VCaP (cell line): Measurements from ENCODE around the gene TTLL8.
"Not testable (repeated sequence)": the region's sequence is repeated elsewhere in the genome, so short reads cannot be mapped to it uniquely, and the experiment has no call there.

Source experiments
- H3K27ac ChIP-seq: fragments of 450-650 bp; 2 replicates; pipeline ENCODE4 v1.5.1; 2017
- TF ChIP-seq, protein P1 (sequence below): fragments of 450-650 bp; conservative IDR thresholded peaks from 2 replicates; pipeline ENCODE4 v1.5.1; 2017; ENCODE audit warnings: mild to moderate bottlenecking, moderate library complexity

Gene TTLL8

DNA sequence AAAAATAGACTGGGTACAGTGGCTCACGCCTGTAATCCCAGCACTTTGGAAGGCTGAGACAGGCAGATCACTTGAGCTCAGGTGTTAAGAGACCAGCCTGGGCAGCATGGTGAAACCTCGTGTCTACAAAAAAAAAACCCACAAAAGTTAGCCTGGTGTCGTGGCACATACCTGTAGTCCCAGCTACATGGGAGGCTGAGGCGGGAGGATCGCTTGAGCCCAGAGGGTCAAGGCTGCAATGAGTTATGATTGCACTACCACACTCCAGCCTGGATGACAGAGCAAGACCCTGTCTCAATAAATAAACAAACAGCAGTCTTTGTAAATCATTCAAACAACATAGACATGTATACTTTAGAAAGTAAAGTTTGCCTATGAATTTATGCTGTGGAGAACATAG, 34.2 kb upstream of the TTLL8 start:
- TF ChIP-seq, protein P1, sequence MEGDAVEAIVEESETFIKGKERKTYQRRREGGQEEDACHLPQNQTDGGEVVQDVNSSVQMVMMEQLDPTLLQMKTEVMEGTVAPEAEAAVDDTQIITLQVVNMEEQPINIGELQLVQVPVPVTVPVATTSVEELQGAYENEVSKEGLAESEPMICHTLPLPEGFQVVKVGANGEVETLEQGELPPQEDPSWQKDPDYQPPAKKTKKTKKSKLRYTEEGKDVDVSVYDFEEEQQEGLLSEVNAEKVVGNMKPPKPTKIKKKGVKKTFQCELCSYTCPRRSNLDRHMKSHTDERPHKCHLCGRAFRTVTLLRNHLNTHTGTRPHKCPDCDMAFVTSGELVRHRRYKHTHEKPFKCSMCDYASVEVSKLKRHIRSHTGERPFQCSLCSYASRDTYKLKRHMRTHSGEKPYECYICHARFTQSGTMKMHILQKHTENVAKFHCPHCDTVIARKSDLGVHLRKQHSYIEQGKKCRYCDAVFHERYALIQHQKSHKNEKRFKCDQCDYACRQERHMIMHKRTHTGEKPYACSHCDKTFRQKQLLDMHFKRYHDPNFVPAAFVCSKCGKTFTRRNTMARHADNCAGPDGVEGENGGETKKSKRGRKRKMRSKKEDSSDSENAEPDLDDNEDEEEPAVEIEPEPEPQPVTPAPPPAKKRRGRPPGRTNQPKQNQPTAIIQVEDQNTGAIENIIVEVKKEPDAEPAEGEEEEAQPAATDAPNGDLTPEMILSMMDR = no peak
- H3K27ac ChIP-seq = no peak overlapping the region

DNA sequence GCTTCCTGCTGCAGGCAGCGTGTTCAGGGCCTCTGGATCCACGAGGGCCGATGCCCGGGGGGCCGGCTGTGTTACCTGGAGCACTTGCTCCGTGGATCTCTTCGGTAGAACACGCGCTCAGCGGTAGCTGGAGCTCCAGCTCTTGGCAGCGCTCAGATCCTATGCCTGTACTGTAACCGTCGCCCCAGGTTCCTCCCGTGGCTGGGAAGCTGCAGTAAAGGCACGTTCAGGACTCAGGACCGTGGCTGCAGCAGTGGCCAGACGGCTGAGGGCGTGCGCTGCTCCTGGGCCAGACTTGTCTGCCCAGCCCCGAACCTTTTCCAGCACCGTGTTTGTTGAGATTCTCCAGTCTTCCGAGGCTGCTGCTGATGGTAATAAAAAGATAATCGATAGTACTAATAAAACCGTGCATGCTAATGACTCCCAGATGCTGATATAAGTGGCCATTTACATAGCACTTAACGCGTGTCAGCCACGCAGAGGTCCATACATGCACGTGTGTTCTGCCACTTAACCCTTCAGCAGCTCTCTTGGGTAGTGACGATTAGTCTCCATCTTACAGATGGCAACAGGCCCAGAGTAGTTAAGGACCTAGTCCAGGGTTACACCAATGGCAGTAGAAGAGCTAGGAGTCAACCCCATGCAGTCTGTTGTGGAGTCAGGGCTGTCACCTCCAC, 33.1 kb upstream of the TTLL8 start:
- H3K27ac ChIP-seq = no peak overlapping the region
- TF ChIP-seq, protein P1 = no peak

DNA sequence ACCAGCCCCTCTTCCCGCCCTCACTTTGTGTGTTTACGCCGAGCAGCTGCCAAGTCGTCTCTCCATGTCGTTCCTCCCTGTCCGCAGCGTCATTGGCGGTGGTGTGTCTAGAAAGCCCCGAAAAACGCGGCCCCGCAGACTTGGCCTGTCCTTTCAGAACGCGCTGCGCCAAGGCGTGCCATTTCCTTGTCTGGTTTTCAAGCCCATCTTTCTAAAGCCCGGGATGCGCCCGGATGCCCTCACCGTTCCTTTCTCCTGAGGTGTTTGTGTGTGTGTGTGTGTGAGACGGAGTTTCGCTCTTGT, 32.3 kb upstream of the TTLL8 start:
- TF ChIP-seq, protein P1 = no peak
- H3K27ac ChIP-seq = no peak overlapping the region

DNA sequence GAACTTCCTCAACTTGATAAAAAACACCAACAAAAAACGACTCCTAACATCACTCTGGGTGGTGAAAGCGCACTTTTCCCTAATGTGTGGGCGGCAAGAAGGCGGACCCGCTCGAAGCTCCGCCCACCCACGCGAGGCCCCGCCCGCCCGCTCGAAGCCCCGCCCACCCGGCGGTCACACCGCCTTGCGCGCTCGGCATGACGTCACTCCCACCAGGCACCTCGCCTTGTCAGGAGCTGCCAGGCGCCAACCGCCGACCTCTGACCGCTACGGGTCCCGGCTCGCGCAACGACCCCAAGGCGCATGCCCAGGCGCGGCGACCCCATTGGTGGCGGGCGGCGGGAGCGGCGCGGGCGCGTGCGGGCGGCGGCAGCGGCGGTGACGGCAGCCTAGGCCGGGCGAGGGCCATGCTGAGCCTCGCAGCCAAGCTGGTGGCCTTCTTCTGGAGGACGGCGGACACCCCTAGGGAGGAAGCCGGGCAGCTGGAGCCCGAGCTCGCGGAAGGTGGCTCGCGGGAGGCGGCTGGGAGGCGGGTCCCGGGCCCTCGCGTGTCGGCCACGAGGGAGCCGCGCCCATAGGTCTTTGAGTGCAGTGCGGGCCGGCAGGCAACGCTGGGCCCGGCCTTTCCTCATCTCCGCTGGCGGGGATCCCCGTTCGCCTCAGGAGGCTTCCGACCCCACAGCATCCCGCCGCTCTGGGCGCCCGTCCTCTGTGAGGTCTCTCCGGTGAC, 31.7 kb upstream of the TTLL8 start, which contains the start of gene MOV10L1:
Gene MOV10L1, plus strand, starts transcription at position 325 of the 730 bp plus-strand sequence. Its CDS starts 83 bp downstream, at position 408.
- no peak within 1 kb of the TSS for H3K27ac ChIP-seq
- TF ChIP-seq, protein P1 = no peak

DNA sequence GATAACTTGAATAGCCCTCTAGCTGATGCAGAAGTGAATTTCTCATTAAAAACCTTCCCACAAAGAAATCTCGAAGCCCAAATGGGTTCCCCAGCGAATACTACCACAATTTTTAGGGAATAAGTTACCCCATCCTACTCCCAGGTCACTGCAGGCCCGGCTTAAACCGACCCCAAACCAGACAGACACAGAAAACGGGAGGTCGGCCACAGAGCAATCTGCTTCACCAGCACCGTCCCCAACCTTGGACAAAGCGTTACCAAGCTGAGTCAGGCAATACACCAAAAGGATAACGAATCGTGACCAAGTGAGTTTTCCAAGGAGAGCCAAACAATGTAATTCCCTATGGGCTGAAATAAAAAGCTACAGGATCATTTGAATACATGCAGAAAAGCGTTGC, 31.1 kb upstream of the TTLL8 start:
- TF ChIP-seq, protein P1 = no peak
- no peak overlapping the region for H3K27ac ChIP-seq

DNA sequence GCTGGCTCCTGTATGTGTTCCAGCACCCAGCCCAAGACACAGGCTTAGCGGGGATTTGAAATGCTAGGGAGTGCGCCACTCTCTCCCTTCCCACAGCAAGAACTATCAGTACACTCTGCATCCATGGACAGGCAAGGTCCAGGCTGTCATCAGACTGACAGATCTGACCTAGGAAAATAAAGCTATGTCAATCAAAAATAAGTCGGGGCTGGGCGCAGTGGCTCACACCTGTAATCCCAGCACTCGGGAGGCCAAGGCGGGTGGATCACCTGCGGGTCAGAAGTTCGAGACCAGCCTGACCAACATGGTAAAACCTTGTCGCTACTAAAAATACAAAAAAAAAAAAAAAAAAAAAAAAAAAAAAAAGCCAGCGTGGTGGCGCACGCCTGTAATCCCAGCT, 30.0 kb upstream of the TTLL8 start:
- TF ChIP-seq, protein P1 = no peak
- no peak overlapping the region for H3K27ac ChIP-seq

DNA sequence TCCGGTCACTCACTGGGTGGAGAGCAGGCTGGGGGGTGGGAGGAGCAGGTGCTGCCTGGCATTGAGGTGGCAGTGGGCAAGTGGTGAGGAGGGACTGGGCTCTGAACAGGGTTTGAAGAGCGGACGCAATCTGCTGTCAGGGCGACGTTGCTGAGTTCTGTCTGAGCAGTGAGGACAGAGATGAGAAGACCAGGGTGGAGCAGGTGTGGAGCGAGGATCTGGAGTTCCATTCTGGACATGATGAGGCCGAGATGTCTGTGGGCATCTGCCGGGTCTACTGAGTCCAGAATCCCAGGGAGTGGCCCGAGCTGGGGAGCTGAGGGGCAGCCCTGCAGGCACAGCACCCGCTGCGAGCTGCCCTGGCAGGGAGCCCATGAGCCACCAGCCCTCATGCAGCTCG, 29.5 kb upstream of the TTLL8 start:
- H3K27ac ChIP-seq = no peak overlapping the region
- TF ChIP-seq, protein P1 = no peak

DNA sequence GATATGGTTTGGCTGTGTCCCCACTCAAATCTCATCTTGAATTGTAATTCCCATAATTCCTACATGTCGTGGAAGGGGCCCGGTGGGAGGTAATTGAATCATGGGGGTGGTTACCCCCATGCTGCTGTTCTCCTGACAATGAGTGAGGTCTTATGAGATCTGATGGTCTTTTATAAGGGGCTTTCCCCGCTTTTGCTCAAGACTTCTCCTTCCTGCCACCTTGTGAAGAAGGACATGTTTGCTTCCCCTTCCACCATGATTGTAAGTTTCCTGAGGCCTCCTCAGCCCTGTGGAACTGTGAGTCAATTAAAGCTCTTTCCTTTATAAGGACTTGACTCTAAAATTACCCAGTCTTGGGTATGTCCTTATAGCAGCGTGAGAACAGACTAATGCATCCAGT, 28.9 kb upstream of the TTLL8 start:
- H3K27ac ChIP-seq = not testable (repeated sequence)
